HepG2 (cell line): ENCODE data around the gene SLC13A3. TPM values are rescaled to one million over a fixed set of nuclear protein-coding genes. Genes with fewer than 3 reads are reported as not detected.

ENCODE experiments used
- DNMT3B ChIP-seq: conservative IDR thresholded peaks from 2 replicates; pipeline ENCODE4 v1.6.1; 2016; ENCODE audit warnings: missing biosample characterization, control low read depth
- ETV6 ChIP-seq: sonication (generic); formaldehyde crosslinking; conservative IDR thresholded peaks from 2 replicates; pipeline ENCODE4 v1.4.0; 2020; ENCODE audit warnings: missing genetic modification reagents
- EZH2 ChIP-seq: conservative IDR thresholded peaks from 2 replicates; pipeline ENCODE4 v1.6.1; 2012; ENCODE audit warnings: mild to moderate bottlenecking, low read depth, low read length, moderate library complexity
- IKZF1 ChIP-seq: fragments of 450-650 bp; IDR thresholded peaks from 2 replicates; pipeline ENCODE4 v1.7.1; 2016
- MED13 ChIP-seq: sonication (generic); formaldehyde crosslinking; IDR thresholded peaks from 2 replicates; pipeline ENCODE4 v1.5.0; 2020; ENCODE audit warnings: missing genetic modification reagents
- NFE2L2 ChIP-seq: fragments of 150-350 bp; IDR thresholded peaks from 2 replicates; pipeline ENCODE4 v1.6.1; 2014; ENCODE audit warnings: low read length
- NR1H2 ChIP-seq: sonication (generic); formaldehyde crosslinking; IDR thresholded peaks from 2 replicates; pipeline ENCODE4 v1.8.1; 2022; ENCODE audit warnings: low read depth, missing genetic modification reagents, borderline replicate concordance
- RAD21 ChIP-seq: fragments of 450-650 bp; formaldehyde crosslinking; IDR thresholded peaks from 2 replicates; pipeline ENCODE4 v1.5.0; 2020; ENCODE audit warnings: mild to moderate bottlenecking
- SP5 ChIP-seq: IDR thresholded peaks from 2 replicates; pipeline ENCODE4 v1.6.1; 2016; ENCODE audit warnings: low read depth, borderline replicate concordance
- ZNF180 ChIP-seq: sonication (generic); formaldehyde crosslinking; IDR thresholded peaks from 2 replicates; pipeline ENCODE4 v1.4.0; 2020; ENCODE audit warnings: low read depth, missing genetic modification reagents, borderline replicate concordance
- ZNF225 ChIP-seq: sonication (generic); formaldehyde crosslinking; IDR thresholded peaks from 2 replicates; pipeline ENCODE4 v1.4.0; 2020; ENCODE audit warnings: mild to moderate bottlenecking, missing genetic modification reagents
- ZNF3 ChIP-seq: IDR thresholded peaks from 2 replicates; pipeline ENCODE4 v1.7.0; 2017; ENCODE audit warnings: inconsistent platforms
- ZSCAN21 ChIP-seq: sonication (generic); formaldehyde crosslinking; IDR thresholded peaks from 2 replicates; pipeline ENCODE4 v1.8.0; 2022; ENCODE audit warnings: mild to moderate bottlenecking, missing genetic modification reagents, moderate library complexity, borderline replicate concordance
- polyA plus RNA-seq, 8 experiments: library from polyadenylated mRNA; depleted of rRNA in 3 of 8; stranded (reverse) in 7 of 8; unstranded in 1 of 8; fragments of >200 nt; fragmentation: Illumina TruSeq in 4 of 8; extraction: Trizol in 4 of 8; gene quantifications; 2 replicates each; pipeline versions ENCODE4 v1.2.1 to v1.2.3, GENCODE V29; 2011 to 2016; ENCODE audit warnings: low read depth in 4 of 8, missing spikeins in 1 of 8, mixed read lengths in 1 of 8; ENCODE audit not compliant: insufficient read depth in 1 of 8
- total RNA-seq, 5 experiments: library from RNA; depleted of rRNA; stranded (reverse); fragments of >200 nt; fragmentation: Illumina TruSeq; extraction: Trizol; gene quantifications; 2 replicates each; pipeline ENCODE4 v1.2.3, GENCODE V29; 2016; ENCODE audit warnings: low read depth in 1 of 5
- TF ChIP-seq, protein P1 (sequence below): sonication (generic); formaldehyde crosslinking; IDR thresholded peaks from 2 replicates; pipeline ENCODE4 v1.4.0; 2020; ENCODE audit warnings: missing genetic modification reagents
- TF ChIP-seq, protein P2 (sequence below): IDR thresholded peaks from 2 replicates; pipeline ENCODE4 v1.6.1; 2016; ENCODE audit warnings: missing compliant biosample characterization, missing genetic modification reagents, borderline replicate concordance
- TF ChIP-seq, protein P3 (sequence below): sonication (generic); formaldehyde crosslinking; IDR thresholded peaks from 2 replicates; pipeline ENCODE4 v1.4.0; 2020; ENCODE audit warnings: missing genetic modification reagents
- TF ChIP-seq, protein P4 (sequence below): sonication (generic); formaldehyde crosslinking; conservative IDR thresholded peaks from 2 replicates; pipeline ENCODE4 v1.4.0; 2020; ENCODE audit warnings: mild to moderate bottlenecking, missing genetic modification reagents, moderate library complexity
- TF ChIP-seq, protein P5 (sequence below): IDR thresholded peaks from 2 replicates; pipeline ENCODE4 v1.6.1; 2016; ENCODE audit warnings: missing compliant biosample characterization, missing genetic modification reagents, borderline replicate concordance

SLC13A3 gene
- total and polyA plus RNA-seq, 2 of the 13 experiments (the other 11 are each of a cell fraction or from before 2014, with no cell fraction given) = 66.5 to 76.0 TPM

DNA sequence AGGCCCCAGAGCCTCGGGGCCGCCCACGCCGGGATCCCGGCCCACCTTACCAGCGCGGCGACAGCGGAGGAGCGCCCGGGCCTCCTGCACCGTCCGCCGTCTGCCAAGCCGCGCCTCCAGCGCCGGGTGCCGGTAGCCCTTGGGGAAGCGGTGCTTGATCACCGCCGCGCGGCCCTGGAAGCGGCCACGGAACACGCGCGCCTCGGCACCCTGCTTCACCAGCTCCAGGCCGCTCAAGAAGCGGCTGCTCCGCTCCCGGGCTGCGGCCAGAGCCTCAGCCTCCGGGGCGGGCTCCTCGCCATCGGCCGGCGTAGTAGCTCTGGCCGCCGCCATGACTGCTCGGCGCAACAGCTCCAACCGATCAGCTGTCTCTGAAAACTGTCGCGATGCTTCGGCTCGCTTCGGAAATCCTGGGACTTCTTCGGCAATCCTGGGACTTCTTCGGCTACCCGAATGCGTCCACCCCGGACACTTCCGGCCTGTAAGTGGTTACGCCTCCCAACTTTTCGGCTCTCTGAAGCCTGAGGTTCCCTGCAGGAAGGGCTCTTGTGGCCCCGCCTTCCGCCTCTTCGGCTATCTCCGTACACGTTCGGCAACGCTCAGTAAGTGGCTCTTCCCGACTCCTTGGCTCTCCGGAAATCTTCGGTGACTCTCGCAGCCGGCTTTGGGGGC, 38.0 kb upstream of the SLC13A3 start, which contains the start of gene TP53RK (continued):
- TF ChIP-seq, protein P1, sequence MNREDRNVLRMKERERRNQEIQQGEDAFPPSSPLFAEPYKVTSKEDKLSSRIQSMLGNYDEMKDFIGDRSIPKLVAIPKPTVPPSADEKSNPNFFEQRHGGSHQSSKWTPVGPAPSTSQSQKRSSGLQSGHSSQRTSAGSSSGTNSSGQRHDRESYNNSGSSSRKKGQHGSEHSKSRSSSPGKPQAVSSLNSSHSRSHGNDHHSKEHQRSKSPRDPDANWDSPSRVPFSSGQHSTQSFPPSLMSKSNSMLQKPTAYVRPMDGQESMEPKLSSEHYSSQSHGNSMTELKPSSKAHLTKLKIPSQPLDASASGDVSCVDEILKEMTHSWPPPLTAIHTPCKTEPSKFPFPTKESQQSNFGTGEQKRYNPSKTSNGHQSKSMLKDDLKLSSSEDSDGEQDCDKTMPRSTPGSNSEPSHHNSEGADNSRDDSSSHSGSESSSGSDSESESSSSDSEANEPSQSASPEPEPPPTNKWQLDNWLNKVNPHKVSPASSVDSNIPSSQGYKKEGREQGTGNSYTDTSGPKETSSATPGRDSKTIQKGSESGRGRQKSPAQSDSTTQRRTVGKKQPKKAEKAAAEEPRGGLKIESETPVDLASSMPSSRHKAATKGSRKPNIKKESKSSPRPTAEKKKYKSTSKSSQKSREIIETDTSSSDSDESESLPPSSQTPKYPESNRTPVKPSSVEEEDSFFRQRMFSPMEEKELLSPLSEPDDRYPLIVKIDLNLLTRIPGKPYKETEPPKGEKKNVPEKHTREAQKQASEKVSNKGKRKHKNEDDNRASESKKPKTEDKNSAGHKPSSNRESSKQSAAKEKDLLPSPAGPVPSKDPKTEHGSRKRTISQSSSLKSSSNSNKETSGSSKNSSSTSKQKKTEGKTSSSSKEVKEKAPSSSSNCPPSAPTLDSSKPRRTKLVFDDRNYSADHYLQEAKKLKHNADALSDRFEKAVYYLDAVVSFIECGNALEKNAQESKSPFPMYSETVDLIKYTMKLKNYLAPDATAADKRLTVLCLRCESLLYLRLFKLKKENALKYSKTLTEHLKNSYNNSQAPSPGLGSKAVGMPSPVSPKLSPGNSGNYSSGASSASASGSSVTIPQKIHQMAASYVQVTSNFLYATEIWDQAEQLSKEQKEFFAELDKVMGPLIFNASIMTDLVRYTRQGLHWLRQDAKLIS (CRISPR knock-in tag) = no peak; the same call in 1 of the 2 replicates
- no peak for TF ChIP-seq ZNF180 (CRISPR knock-in tag)
- TF ChIP-seq MED13 (CRISPR knock-in tag) = peak; percentile 86; the same call in 1 of the 2 replicates
- TF ChIP-seq EZH2 = no peak
- peak; percentile 62 for TF ChIP-seq RAD21 (CRISPR knock-in tag)
- peak; percentile 39; the same call in 1 of the 2 replicates for TF ChIP-seq ZSCAN21
- TF ChIP-seq NR1H2 (CRISPR knock-in tag) = peak; percentile 70
- TF ChIP-seq, protein P2, sequence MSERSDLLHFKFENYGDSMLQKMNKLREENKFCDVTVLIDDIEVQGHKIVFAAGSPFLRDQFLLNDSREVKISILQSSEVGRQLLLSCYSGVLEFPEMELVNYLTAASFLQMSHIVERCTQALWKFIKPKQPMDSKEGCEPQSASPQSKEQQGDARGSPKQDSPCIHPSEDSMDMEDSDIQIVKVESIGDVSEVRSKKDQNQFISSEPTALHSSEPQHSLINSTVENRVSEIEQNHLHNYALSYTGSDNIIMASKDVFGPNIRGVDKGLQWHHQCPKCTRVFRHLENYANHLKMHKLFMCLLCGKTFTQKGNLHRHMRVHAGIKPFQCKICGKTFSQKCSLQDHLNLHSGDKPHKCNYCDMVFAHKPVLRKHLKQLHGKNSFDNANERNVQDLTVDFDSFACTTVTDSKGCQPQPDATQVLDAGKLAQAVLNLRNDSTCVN = peak; percentile 62; the same call in 1 of the 2 replicates
- no peak for TF ChIP-seq IKZF1
- TF ChIP-seq, protein P3, sequence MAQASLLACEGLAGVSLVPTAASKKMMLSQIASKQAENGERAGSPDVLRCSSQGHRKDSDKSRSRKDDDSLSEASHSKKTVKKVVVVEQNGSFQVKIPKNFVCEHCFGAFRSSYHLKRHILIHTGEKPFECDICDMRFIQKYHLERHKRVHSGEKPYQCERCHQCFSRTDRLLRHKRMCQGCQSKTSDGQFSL (CRISPR knock-in tag) = 0 out of 2 replicates have a peak, but pooled peaks have one; percentile 53
- TF ChIP-seq NFE2L2 = no peak
- TF ChIP-seq ETV6 (CRISPR knock-in tag) = no peak; the same call in 1 of the 2 replicates
- peak; percentile 59; the same call in 1 of the 2 replicates for TF ChIP-seq DNMT3B
- TF ChIP-seq, protein P4, sequence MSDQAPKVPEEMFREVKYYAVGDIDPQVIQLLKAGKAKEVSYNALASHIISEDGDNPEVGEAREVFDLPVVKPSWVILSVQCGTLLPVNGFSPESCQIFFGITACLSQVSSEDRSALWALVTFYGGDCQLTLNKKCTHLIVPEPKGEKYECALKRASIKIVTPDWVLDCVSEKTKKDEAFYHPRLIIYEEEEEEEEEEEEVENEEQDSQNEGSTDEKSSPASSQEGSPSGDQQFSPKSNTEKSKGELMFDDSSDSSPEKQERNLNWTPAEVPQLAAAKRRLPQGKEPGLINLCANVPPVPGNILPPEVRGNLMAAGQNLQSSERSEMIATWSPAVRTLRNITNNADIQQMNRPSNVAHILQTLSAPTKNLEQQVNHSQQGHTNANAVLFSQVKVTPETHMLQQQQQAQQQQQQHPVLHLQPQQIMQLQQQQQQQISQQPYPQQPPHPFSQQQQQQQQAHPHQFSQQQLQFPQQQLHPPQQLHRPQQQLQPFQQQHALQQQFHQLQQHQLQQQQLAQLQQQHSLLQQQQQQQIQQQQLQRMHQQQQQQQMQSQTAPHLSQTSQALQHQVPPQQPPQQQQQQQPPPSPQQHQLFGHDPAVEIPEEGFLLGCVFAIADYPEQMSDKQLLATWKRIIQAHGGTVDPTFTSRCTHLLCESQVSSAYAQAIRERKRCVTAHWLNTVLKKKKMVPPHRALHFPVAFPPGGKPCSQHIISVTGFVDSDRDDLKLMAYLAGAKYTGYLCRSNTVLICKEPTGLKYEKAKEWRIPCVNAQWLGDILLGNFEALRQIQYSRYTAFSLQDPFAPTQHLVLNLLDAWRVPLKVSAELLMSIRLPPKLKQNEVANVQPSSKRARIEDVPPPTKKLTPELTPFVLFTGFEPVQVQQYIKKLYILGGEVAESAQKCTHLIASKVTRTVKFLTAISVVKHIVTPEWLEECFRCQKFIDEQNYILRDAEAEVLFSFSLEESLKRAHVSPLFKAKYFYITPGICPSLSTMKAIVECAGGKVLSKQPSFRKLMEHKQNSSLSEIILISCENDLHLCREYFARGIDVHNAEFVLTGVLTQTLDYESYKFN (CRISPR knock-in tag) = peak; percentile 45; the same call in 1 of the 2 replicates
- TF ChIP-seq, protein P5, sequence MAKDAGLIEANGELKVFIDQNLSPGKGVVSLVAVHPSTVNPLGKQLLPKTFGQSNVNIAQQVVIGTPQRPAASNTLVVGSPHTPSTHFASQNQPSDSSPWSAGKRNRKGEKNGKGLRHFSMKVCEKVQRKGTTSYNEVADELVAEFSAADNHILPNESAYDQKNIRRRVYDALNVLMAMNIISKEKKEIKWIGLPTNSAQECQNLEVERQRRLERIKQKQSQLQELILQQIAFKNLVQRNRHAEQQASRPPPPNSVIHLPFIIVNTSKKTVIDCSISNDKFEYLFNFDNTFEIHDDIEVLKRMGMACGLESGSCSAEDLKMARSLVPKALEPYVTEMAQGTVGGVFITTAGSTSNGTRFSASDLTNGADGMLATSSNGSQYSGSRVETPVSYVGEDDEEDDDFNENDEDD (CRISPR knock-in tag) = peak; percentile 14; the same call in 1 of the 2 replicates
- no peak for TF ChIP-seq ZNF3 (CRISPR knock-in tag)
- peak; percentile 82 for TF ChIP-seq SP5
- TF ChIP-seq ZNF225 (CRISPR knock-in tag) = peak; percentile 95
